WTC11 (cell line): ENCODE results near the gene FAM181A.

ENCODE experiments used
- CBFB ChIP-seq: sonication (generic); formaldehyde crosslinking; IDR thresholded peaks from 2 replicates; pipeline ENCODE4 v1.8.1; 2022; ENCODE audit warnings: mild to moderate bottlenecking, low read depth, missing genetic modification reagents
- CREB1 ChIP-seq: sonication (generic); formaldehyde crosslinking; IDR thresholded peaks from 2 replicates; pipeline ENCODE4 v1.8.0; 2023; ENCODE audit warnings: mild to moderate bottlenecking, missing genetic modification reagents
- CTCF ChIP-seq: fragments of 200-600 bp; IDR thresholded peaks from 2 replicates; pipeline ENCODE4 v1.8.0; 2022; ENCODE audit warnings: antibody characterized with exemption
- E2F4 ChIP-seq: sonication (generic); formaldehyde crosslinking; IDR thresholded peaks from 2 replicates; pipeline ENCODE4 v1.8.1; 2022; ENCODE audit warnings: low read depth, mild to moderate bottlenecking, moderate library complexity, missing genetic modification reagents, borderline replicate concordance
- E2F5 ChIP-seq: sonication (generic); formaldehyde crosslinking; IDR thresholded peaks from 2 replicates; pipeline ENCODE4 v1.8.1; 2022; ENCODE audit warnings: mild to moderate bottlenecking, moderate library complexity, missing genetic modification reagents
- EMX1 ChIP-seq: fragments of 250-450 bp; sonication (Bioruptor Pico); IDR thresholded peaks from 2 replicates; pipeline ENCODE4 v1.8.0; 2021; ENCODE audit warnings: mild to moderate bottlenecking
- FOXP1 ChIP-seq: sonication (generic); formaldehyde crosslinking; IDR thresholded peaks from 2 replicates; pipeline ENCODE4 v1.8.0; 2022; ENCODE audit warnings: missing genetic modification reagents, mild to moderate bottlenecking, moderate library complexity, borderline replicate concordance
- GRHL2 ChIP-seq: fragments of 250-450 bp; sonication (Bioruptor Pico); IDR thresholded peaks from 2 replicates; pipeline ENCODE4 v1.8.0; 2022; ENCODE audit warnings: mild to moderate bottlenecking, moderate library complexity; ENCODE audit not compliant: insufficient replicate concordance, severe bottlenecking
- ZNF121 ChIP-seq: sonication (generic); formaldehyde crosslinking; IDR thresholded peaks from 2 replicates; pipeline ENCODE4 v1.8.0; 2023; ENCODE audit warnings: missing genetic modification reagents
- ZNF138 ChIP-seq: sonication (generic); formaldehyde crosslinking; conservative IDR thresholded peaks from 2 replicates; pipeline ENCODE4 v1.8.1; 2022; ENCODE audit warnings: mild to moderate bottlenecking, moderate library complexity, missing genetic modification reagents
- ZNF232 ChIP-seq: sonication (generic); formaldehyde crosslinking; IDR thresholded peaks from 2 replicates; pipeline ENCODE4 v1.8.0; 2022; ENCODE audit warnings: mild to moderate bottlenecking, missing genetic modification reagents
- ZNF396 ChIP-seq: fragments of 250-450 bp; sonication (Bioruptor Pico); IDR thresholded peaks from 2 replicates; pipeline ENCODE4 v1.8.0; 2021; ENCODE audit warnings: mild to moderate bottlenecking, moderate library complexity, borderline replicate concordance

- no peak for TF ChIP-seq CTCF
- TF ChIP-seq E2F5 (CRISPR knock-in tag), result no peak
- TF ChIP-seq ZNF232, result no peak
- no peak for TF ChIP-seq E2F4
- TF ChIP-seq FOXP1 (CRISPR knock-in tag), result no peak
- TF ChIP-seq EMX1, result no peak
- no peak for TF ChIP-seq CBFB
- TF ChIP-seq ZNF396 (CRISPR knock-in tag), result no peak
- TF ChIP-seq ZNF121 (CRISPR knock-in tag), result no peak
- TF ChIP-seq GRHL2 (CRISPR knock-in tag), result no peak
- no peak for TF ChIP-seq ZNF138 (CRISPR knock-in tag)
- TF ChIP-seq CREB1, result no peak
Measured at GRCh38 chr14:93953739-93954515, 26.8 kb downstream of the FAM181A start.
